Activated naive CD4-positive, alpha-beta T cell treated with Interleukin-2 at 50 U/mL for 16 hours (primary cell): ENCODE data around the gene NPIPA8.
"Not testable (repeated sequence)": the region's sequence is repeated elsewhere in the genome, so short reads cannot be mapped to it uniquely, and the experiment has no call there.

Experiments
- DNase-seq: peaks from one replicate; pipeline ENCODE4 v3.0.0-alpha.2; 2020

NPIPA8 gene

GRCh38 chr16:18270171-18270570 is 66.4 kb downstream of the NPIPA8 start:
- DNase-seq: not testable (repeated sequence)
